Caco-2 (cell line): Measurements from ENCODE around the gene PLXNA2. TPM values are rescaled to one million over a fixed set of nuclear protein-coding genes. Genes with fewer than 3 reads are reported as not detected.

Source experiments
- BruUV-seq: library from RNA; stranded (reverse); fragments of 400-500 nt; replicated peaks from 2 replicates; lab custom pipeline; 2021; lab: Mats Ljungman, UMichigan
- CTCF ChIA-PET: fragments of 300-600 bp; sonication (Branson Sonifier 250); formaldehyde crosslinking; loops from one replicate; lab custom pipeline; 2022; ENCODE audit warnings: antibody characterized with exemption; lab: Charles Lee
- POLR2A ChIA-PET: fragments of 300-600 bp; sonication (Branson Sonifier 250); formaldehyde crosslinking; loops from one replicate; lab custom pipeline; 2022; ENCODE audit warnings: antibody characterized with exemption; lab: Charles Lee
- DNase-seq, 2 experiments: peaks; one replicate each; pipeline versions ENCODE4 v3.0.0 to v3.0.0-alpha.2; 2020 to 2022
- H3K27me3 ChIP-seq: replicated peaks from 2 replicates; pipeline ENCODE4 v1.6.0; 2011; ENCODE audit warnings: low read length; ENCODE audit not compliant: control insufficient read depth, insufficient read depth
- H3K36me3 ChIP-seq: 2 replicates; pipeline ENCODE4 v1.5.1; 2011; ENCODE audit warnings: low read length; ENCODE audit not compliant: control insufficient read depth, insufficient read depth
- H3K4me1 ChIP-seq: fragments of 250-450 bp; sonication (Bioruptor Pico); 2 replicates; pipeline ENCODE4 v1.5.1; 2020; ENCODE audit warnings: mild to moderate bottlenecking
- H3K4me3 ChIP-seq: 2 replicates; pipeline ENCODE4 v1.5.1; 2011; ENCODE audit warnings: low read depth, mild to moderate bottlenecking, control low read depth, low read length
- H3K9me3 ChIP-seq: fragments of 250-450 bp; sonication (Bioruptor Pico); 2 replicates; pipeline ENCODE4 v1.5.1; 2020; ENCODE audit warnings: mild to moderate bottlenecking, moderate library complexity
- H3K27ac Mint-ChIP-seq: one replicate; pipeline ENCODE4 v1.8.0; 2022; ENCODE audit warnings: mixed read lengths; ENCODE audit not compliant: unreplicated experiment
- H3K27me3 Mint-ChIP-seq: one replicate; pipeline ENCODE4 v1.8.0; 2022; ENCODE audit warnings: mixed read lengths; ENCODE audit not compliant: insufficient read depth, unreplicated experiment
- H3K36me3 Mint-ChIP-seq: one replicate; pipeline ENCODE4 v1.8.0; 2022; ENCODE audit warnings: mild to moderate bottlenecking, mixed read lengths; ENCODE audit not compliant: insufficient read depth, unreplicated experiment
- H3K4me1 Mint-ChIP-seq: one replicate; pipeline ENCODE4 v1.8.0; 2022; ENCODE audit warnings: low read depth, mixed read lengths; ENCODE audit not compliant: unreplicated experiment
- H3K4me3 Mint-ChIP-seq: one replicate; pipeline ENCODE4 v1.8.0; 2022; ENCODE audit warnings: mild to moderate bottlenecking, moderate library complexity, mixed read lengths; ENCODE audit not compliant: unreplicated experiment
- H3K9me3 Mint-ChIP-seq: one replicate; pipeline ENCODE4 v1.8.0; 2022; ENCODE audit warnings: mixed read lengths; ENCODE audit not compliant: unreplicated experiment
- intact Hi-C: fragments of 100-400 bp; cut with micrococcal nuclease; formaldehyde crosslinking; loops from one replicate; pipeline ENCODE4 v1.10.0; 2022; ENCODE audit not compliant: unreplicated experiment
- total RNA-seq: library from RNA; stranded (reverse); gene quantifications from 2 replicates; pipeline ENCODE4 v1.2.3, GENCODE V29; 2022
- TF ChIP-seq, protein P1 (sequence below), 2 experiments: fragments of 200-600 bp in 1 of 2; IDR thresholded peaks; 1 replicate in 1 of 2; 2 replicates in 1 of 2; pipeline versions ENCODE4 v1.5.1 to v1.8.0; 2011 to 2022; ENCODE audit warnings: antibody characterized with exemption in 1 of 2, control low read depth in 1 of 2, inconsistent platforms in 1 of 2, low read depth in 1 of 2, low read length in 1 of 2, mild to moderate bottlenecking in 1 of 2, moderate library complexity in 1 of 2; ENCODE audit not compliant: insufficient read depth in 1 of 2, severe bottlenecking in 1 of 2, unreplicated experiment in 1 of 2

The PLXNA2 gene
- total RNA-seq, 1 experiment from 2014 or later, result 3.2 TPM

GRCh38 chr1:208036918-208037766, 207.0 kb downstream of the PLXNA2 start:
- Histone ChIP-seq H3K4me3 (no peak overlapping the region), H3K4me1 (no peaks in the 10 kb centered on the region), H3K27me3 (no peaks in the 10 kb centered on the region), H3K9me3 (no peaks in the 10 kb centered on the region), H3K36me3 (no peaks in the 10 kb centered on the region)
- ChIA-PET CTCF (interaction anchor here (1.4 kb wide), 1 partner anchor 154 kb away, joined by 3 read pairs; no protein-coding TSS in a partner anchor), POLR2A (no interaction called here)
- TF ChIP-seq, protein P1, sequence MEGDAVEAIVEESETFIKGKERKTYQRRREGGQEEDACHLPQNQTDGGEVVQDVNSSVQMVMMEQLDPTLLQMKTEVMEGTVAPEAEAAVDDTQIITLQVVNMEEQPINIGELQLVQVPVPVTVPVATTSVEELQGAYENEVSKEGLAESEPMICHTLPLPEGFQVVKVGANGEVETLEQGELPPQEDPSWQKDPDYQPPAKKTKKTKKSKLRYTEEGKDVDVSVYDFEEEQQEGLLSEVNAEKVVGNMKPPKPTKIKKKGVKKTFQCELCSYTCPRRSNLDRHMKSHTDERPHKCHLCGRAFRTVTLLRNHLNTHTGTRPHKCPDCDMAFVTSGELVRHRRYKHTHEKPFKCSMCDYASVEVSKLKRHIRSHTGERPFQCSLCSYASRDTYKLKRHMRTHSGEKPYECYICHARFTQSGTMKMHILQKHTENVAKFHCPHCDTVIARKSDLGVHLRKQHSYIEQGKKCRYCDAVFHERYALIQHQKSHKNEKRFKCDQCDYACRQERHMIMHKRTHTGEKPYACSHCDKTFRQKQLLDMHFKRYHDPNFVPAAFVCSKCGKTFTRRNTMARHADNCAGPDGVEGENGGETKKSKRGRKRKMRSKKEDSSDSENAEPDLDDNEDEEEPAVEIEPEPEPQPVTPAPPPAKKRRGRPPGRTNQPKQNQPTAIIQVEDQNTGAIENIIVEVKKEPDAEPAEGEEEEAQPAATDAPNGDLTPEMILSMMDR (IDR thresholded peaks at IDR 0.05; ENCODE audit: insufficient read depth in 1 of 2, low read depth in 1 of 2, low read length in 1 of 2, severe bottlenecking in 1 of 2, unreplicated experiment in 1 of 2), result no peak
- Mint-ChIP-seq H3K27ac (no peak overlapping the region), H3K4me1 (no peaks in the 10 kb centered on the region), H3K27me3 (peaks cover 5% of the 10 kb centered on the region), H3K9me3 (no peaks in the 10 kb centered on the region), H3K36me3 (no peaks in the 10 kb centered on the region), H3K4me3 (no peak overlapping the region)
- BruUV-seq, result no TSS peak
- intact Hi-C loops, result loop anchor here (1.0 kb wide), 2 partner anchors 56 to 208 kb away; no protein-coding TSS in a partner anchor
- no peak for DNase-seq

GRCh38 chr1:208036106-208036808, 207.9 kb downstream of the PLXNA2 start:
- Mint-ChIP-seq H3K4me1 (no peaks in the 10 kb centered on the region), H3K4me3 (no peak overlapping the region), H3K36me3 (no peaks in the 10 kb centered on the region), H3K9me3 (no peaks in the 10 kb centered on the region), H3K27me3 (peaks cover 5% of the 10 kb centered on the region), H3K27ac (no peak overlapping the region)
- Histone ChIP-seq H3K9me3 (no peaks in the 10 kb centered on the region), H3K4me1 (no peaks in the 10 kb centered on the region), H3K27me3 (no peaks in the 10 kb centered on the region), H3K36me3 (no peaks in the 10 kb centered on the region), H3K4me3 (no peak overlapping the region)
- intact Hi-C loops, result loop anchor here (1.0 kb wide), 2 partner anchors 57 to 209 kb away; no protein-coding TSS in a partner anchor
- POLR2A ChIA-PET, result no interaction called here
- TF ChIP-seq, protein P1 (IDR thresholded peaks at IDR 0.05; ENCODE audit: insufficient read depth in 1 of 2, low read depth in 1 of 2, low read length in 1 of 2, severe bottlenecking in 1 of 2, unreplicated experiment in 1 of 2), result peak in 1 of 2 experiments; percentile 49
- CTCF ChIA-PET, result interaction anchor here (0.6 to 1.1 kb wide), 2 partner anchors 14 to 154 kb away, joined by 4 to 6 read pairs; no protein-coding TSS in a partner anchor
- peak in 1 of 2 experiments; percentile 34 for DNase-seq
- BruUV-seq, result no TSS peak

DNA sequence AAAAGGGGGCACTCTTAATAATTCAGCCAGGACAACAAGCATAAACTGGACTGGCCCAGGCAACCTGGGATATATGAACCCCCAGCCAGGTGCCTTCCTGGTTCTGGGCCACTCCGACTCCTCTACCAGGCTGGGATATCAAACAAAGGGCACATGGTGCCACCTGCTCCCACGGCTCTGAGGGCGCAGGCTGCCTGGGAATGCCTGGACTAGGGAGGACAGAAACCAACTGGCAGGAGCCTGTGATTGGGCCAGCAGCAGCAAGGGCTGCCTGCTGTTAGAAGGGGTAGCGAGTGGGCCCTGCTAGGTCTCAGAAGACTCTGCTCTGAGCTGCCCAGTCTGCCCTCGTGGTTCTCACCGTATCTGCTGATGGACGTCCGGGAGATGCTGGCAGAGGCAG, 210.0 kb downstream of the PLXNA2 start:
- H3K4me3 ChIP-seq, result no peak overlapping the region
- BruUV-seq, result no TSS peak
- H3K9me3 ChIP-seq, result no peaks in the 10 kb centered on the region
- Mint-ChIP-seq H3K36me3 (no peaks in the 10 kb centered on the region), H3K27me3 (peaks cover 10% of the 10 kb centered on the region), H3K9me3 (no peaks in the 10 kb centered on the region), H3K27ac (no peak overlapping the region), H3K4me3 (no peak overlapping the region), H3K4me1 (peaks cover 6% of the 10 kb centered on the region)
- ChIA-PET POLR2A (no interaction called here), CTCF (no interaction called here)
- no peaks in the 10 kb centered on the region for H3K27me3 ChIP-seq
- TF ChIP-seq, protein P1 (IDR thresholded peaks at IDR 0.05; ENCODE audit: insufficient read depth in 1 of 2, low read depth in 1 of 2, low read length in 1 of 2, severe bottlenecking in 1 of 2, unreplicated experiment in 1 of 2), result no peak
- H3K36me3 ChIP-seq, result no peaks in the 10 kb centered on the region
- intact Hi-C loops, result no loop called here
- H3K4me1 ChIP-seq, result no peaks in the 10 kb centered on the region
- DNase-seq, result no peak
